ENCODE data around the gene COA5.
"Not testable (repeated sequence)": the region's sequence is repeated elsewhere in the genome, so short reads cannot be mapped to it uniquely, and the experiment has no call there.

Gene COA5

GRCh38 chr2:98606431-98606830 lies 1.9 kb downstream of the COA5 start:
- no peak for DNase-seq (ENCODE audit: low spot score)

DNA sequence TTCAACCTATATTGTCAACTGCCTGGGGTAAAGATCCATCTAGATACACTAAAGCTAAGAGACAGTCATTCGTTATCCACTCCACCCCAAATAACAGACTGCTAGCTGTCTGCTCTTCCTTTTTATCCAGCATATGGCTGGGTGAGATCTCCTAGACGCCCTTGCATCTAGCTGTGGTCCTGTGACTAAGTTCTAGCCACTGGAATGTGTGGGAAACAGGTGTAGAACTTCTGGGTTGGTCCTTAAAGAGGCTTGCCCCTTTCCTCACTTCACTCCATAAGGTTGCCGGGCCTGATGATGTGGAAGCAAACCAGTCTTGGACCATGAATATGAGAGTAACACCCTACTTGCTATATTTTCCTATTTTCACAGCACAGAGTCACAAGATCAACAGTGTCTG lies 3.2 kb downstream of the COA5 start:
- DNase-seq (ENCODE audit: low spot score): no peak

DNA sequence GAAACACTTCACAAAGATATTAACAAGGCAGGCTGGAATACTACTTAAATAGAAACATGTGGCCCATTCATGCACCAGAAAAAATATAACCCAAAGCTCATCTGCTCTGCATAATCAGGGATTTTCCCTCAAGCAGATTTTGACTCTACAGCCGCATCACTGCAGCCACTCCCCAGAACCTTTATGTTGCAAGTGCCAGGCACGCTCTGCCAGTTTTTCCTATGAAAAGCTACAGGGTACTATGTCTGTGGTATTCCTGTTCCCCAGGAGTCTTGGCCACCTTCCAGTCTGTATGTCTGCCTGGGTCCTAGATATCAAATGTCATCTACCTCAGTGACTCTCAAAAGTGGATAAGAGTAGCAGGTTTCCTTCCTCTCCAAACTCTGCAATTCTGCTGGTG lies 3.8 kb downstream of the COA5 start:
- DNase-seq (ENCODE audit: low spot score): no peak

GRCh38 chr2:98601532-98602132 lies 6.7 kb downstream of the COA5 start:
- DNase-seq (ENCODE audit: low spot score): no peak

GRCh38 chr2:98598781-98599428 lies 9.4 kb downstream of the COA5 start:
- DNase-seq (ENCODE audit: low spot score): no peak

- DNase-seq (ENCODE audit: low spot score): not testable (repeated sequence)
These were observed 13.6 kb downstream of the COA5 start for GRCh38 chr2:98594665-98595064.

DNA sequence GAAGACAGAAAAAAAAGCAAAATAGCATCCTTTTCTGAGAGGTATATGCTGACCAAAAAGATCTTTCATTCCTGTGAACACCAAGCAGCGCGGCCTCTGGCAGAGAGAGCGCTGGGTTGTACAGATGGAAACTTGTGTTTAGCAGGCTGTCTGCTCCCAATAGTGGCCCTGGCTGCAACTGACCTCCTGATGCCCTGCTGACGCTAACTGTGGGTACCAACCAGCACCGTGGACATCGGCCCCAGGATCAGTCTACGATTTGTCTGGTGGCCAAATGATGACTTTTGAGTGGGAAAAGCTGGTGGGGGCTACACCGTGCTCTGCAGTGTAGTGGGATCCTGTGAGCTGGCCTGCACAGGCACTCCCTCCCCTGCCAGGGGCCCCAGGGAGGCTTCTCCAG lies 15.7 kb downstream of the COA5 start:
- no peak for DNase-seq (ENCODE audit: low spot score)

DNA sequence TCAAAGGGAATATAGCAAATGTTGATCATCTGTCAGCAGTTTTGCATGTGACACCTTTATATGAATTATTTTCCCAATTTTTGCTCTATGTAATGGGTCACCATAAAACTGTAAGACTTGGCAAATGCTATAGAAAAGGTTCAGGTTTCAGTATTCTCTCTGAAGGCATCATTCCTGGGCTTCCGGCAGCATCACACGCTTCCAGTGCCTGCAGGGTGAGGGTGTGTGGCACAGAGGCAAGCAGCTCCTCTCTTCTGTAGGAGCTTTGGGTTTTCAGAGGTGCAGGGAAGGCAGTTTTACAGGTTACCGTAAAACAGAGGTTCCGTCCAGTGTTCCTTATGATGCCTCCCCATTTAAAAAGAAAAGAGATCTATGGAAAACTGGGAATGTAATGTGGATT lies 18.8 kb downstream of the COA5 start:
- no peak for DNase-seq (ENCODE audit: low spot score)

DNA sequence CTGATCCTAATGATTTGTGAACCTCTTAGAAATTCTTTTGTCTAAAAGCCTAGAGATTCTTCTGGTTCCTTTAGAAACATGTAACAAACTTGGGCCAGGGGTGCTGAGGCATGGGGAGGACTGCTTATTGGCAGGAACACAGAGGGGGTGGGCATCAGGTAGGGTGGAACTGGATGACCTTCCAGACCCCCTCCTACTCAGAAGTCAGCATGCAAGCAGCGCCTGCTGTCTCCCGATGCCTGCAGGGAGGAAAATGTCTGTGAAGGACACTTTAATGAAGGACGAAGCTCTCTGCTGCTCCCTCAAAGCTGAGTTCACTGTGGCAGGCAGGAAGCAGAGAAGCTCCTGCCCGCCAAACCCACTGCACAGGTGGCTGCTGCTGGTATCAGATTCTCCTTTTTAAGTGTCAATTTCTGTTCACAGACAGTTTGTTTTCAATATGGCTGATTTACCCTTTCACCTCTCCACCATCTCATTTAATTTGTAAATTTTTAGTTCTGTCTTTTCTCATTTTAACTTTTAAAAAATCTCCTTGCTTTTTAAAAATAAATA lies 19.4 kb downstream of the COA5 start:
- DNase-seq (ENCODE audit: low spot score): no peak

GRCh38 chr2:98586551-98587140 lies 21.7 kb downstream of the COA5 start:
- DNase-seq (ENCODE audit: low spot score): no peak

DNA sequence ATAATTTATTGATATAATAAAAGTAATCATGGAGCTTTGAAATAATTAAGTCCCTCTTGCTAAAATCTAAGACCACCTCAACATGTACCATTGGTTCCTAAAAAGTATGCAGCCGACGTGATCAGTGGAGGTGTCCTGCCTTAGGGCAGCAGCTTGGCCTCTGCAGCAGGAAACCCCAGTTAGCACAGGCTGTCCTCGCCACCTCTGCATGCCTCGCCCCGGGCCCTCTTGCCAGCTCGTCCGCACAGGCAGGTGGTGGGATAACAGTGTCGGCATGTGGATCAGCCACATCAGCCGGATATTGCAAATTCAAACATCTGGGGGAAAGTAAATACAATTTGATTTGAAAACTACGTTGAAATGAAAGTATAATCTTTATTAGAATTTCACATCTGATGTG lies 22.9 kb downstream of the COA5 start:
- no peak for DNase-seq (ENCODE audit: low spot score)

DNA sequence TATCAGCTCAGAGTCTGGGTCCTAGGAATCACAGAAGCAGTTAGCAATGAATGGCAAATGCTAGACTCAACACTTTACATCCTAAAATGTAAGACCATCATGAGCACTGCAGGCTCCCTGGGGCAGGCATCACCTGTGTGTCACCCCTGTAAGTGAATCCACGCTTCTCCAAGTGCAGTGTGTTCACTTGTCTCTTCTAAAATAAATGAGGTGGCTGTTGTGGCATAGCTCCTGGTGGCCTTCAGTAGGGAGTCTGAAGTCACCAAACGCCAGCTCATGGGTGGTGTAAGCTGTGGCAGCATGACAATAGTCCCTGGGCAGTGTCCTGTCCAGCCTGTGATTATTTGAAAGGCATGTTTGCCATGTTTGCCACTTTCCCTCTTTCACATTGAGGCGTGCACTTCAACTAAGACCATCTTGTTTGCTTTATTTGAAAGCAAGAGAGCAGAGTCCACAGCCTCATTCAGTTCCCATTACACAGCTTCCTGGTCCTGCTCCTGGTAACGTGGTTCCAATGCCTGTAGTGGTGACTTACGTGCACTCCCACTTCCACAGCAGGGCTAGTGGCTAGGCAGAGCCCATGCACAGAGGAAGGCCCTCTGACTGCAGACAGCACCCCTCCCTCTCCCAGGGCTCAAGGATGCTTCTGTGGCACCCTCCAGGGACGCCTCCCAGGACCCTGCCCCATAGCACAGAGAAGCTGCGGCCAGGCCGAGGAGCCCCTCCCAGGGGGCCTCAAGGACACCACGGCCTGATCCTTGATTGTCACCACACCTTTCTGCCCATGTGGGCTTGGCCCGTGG lies 24.3 kb downstream of the COA5 start:
- DNase-seq (ENCODE audit: low spot score): no peak

DNA sequence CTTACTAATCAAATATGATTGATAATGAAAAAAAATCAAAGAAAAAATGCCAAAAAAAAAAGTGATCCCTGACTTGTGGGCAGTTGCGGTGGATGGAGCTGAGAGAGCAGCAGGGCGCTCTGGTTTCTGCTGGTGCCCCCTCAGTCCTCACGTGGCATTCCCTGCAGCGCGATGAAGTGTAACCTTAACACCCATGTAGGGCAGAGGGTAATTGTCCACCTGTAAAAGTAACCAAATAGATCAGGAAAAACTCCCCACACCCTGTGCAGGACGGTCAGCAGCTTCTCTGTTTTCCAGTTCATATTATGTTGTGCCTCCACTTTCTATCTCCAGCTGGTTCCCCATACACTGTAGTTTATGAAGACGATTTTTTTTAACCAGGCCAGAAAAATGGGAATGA lies 25.0 kb downstream of the COA5 start:
- DNase-seq (ENCODE audit: low spot score): no peak

DNA sequence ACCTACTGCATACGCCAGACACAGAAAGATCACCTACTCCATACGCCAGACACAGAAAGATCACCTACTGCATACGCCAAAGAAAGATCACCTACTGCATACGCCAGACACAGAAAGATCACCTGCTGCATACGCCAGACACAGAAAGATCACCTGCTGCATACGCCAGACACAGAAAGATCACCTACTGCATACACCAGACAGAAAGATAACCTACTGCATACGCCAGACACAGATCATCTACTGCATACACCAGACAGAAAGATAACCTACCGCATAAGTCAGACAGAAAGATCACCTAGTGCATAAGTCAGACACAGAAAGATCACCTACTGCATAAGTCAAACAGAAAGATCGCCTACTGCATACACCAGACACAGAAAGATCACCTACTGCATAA lies 25.8 kb downstream of the COA5 start:
- no peak for DNase-seq (ENCODE audit: low spot score)

DNA sequence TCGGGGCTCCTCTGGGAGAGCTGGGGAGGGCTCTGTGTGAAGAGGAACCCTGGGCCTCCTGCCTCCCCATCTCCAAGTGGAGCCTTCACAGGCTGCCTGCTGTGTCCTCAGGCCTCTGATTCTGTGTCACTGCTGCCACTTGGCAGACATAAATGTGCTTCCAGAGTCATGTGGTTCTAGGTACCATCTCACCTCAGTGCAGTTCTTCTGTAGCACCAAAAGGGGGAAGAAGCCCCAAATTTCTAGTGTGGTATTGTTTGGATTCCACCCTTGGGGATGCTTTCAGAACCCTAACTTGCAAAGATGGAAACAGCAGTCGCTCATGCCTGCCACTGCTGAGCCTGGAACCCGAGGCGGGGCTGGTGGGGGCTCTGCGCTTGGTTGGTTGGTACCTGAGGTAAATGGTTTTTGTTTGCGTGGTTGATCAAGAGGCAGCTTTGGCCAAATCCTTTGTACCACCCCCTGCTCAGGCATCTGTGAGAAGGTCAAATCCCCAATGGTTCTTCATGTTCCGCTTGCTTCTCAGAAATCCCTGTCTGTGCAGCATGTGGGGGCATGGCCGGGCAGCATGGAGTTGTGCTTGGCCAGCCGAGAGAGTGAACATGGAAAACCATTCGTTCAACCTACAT lies 27.5 kb downstream of the COA5 start:
- no peak for DNase-seq (ENCODE audit: low spot score)

- no peak for DNase-seq (ENCODE audit: low spot score)
These were observed 28.4 kb downstream of the COA5 start for GRCh38 chr2:98579926-98580325.

DNA sequence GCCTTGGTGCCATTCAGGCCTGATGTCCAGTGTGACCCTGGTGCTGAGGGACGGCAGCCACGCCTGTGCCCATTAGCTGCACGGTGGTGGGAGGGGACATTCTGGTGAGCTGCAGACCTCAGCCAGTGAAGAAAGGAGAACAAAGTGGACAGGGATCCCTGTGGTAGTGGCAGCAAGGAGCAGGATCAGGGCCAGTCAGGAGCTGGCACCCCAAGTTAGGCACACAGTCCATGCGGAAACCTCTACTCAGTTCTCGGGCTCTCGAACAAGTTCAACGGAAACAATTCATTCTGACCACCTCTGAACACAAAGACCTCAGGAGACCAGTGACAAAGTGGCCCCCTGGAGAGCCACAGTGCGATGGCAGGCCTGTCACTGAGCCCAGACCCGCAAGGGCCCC lies 30.1 kb downstream of the COA5 start:
- no peak for DNase-seq (ENCODE audit: low spot score)

GRCh38 chr2:98577313-98577712 lies 31.0 kb downstream of the COA5 start:
- DNase-seq (ENCODE audit: low spot score): no peak

GRCh38 chr2:98576666-98577312 lies 31.5 kb downstream of the COA5 start:
- DNase-seq (ENCODE audit: low spot score): no peak

DNA sequence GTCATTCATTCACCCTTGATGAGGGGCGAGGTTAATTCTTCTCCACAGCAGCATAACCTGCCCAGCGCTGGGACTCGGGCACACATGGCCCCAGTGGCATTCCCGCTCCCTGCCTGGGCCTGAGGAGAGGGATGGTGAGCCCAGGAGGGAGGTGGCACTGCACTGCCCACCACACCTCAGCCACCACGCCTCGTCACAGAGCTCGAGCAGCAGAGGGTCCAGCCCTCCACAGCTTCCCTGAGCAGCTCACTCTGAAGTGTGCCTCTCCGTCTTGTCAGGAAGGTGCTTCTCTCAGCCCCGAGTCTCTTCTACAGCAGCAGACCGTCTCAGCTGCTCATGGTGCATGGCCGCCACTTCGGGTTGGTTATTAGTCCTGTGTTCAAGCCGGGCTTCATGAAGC lies 34.9 kb downstream of the COA5 start:
- no peak for DNase-seq (ENCODE audit: low spot score)

- DNase-seq (ENCODE audit: low spot score): no peak
These were observed 35.6 kb downstream of the COA5 start for GRCh38 chr2:98572676-98573075.

DNA sequence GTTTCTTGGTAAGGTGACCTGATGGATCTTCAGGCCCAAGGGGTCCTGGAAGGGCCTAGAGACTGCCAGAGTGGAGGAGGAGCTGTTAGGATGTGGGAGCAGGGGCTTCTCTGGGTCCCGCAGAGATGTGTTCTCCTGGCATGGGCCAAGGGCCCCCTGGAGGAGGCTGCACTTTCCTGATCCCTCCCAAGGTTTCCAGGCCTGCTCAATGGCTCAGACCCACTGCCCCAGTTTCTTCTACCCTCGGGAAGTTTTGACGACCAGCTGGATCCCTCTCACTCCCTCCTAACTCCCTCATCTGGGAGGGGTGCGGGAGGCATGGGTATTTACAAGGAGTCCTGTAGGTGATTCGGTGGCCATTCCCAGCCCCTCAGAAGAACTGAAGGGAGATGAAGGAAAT lies 36.1 kb downstream of the COA5 start:
- no peak for DNase-seq (ENCODE audit: low spot score)
